Fibroblast of skin of abdomen (primary cell): ENCODE data around the gene FARS2.
"Not testable (repeated sequence)": the region's sequence is repeated elsewhere in the genome, so short reads cannot be mapped to it uniquely, and the experiment has no call there.

Experiments
- DNase-seq: peaks from one replicate; pipeline ENCODE4 v3.0.0-alpha.2; 2013

Gene FARS2

GRCh38 chr6:5767471-5767870, 506.2 kb downstream of the FARS2 start:
- DNase-seq: no peak

- no peak for DNase-seq
These were observed 509.9 kb downstream of the FARS2 start for GRCh38 chr6:5771211-5771610.

GRCh38 chr6:5771759-5772390, 510.6 kb downstream of the FARS2 start:
- no peak for DNase-seq

GRCh38 chr6:5772408-5773120, 511.3 kb downstream of the FARS2 start:
- no peak for DNase-seq

- DNase-seq: no peak
These were observed 514.8 kb downstream of the FARS2 start for GRCh38 chr6:5776104-5776503.

GRCh38 chr6:5776706-5777390, 515.5 kb downstream of the FARS2 start:
- no peak for DNase-seq

GRCh38 chr6:5778317-5778857, 517.1 kb downstream of the FARS2 start:
- DNase-seq: no peak

GRCh38 chr6:5778906-5779305, 517.6 kb downstream of the FARS2 start:
- no peak for DNase-seq

GRCh38 chr6:5781019-5781418, 519.7 kb downstream of the FARS2 start:
- DNase-seq: no peak

- no peak for DNase-seq
These were observed 520.7 kb downstream of the FARS2 start for GRCh38 chr6:5781966-5782556.

GRCh38 chr6:5782783-5783547, 521.7 kb downstream of the FARS2 start:
- DNase-seq: no peak

GRCh38 chr6:5783584-5784089, 522.3 kb downstream of the FARS2 start:
- DNase-seq: no peak

- DNase-seq: no peak
These were observed 523.9 kb downstream of the FARS2 start for GRCh38 chr6:5785249-5785648.

- DNase-seq: peak; percentile 66
These were observed 525.1 kb downstream of the FARS2 start for GRCh38 chr6:5786321-5786968.

GRCh38 chr6:5786969-5787720, 525.8 kb downstream of the FARS2 start:
- no peak for DNase-seq

GRCh38 chr6:5789426-5789825, 528.1 kb downstream of the FARS2 start:
- DNase-seq: not testable (repeated sequence)

GRCh38 chr6:5796555-5796954, 535.2 kb downstream of the FARS2 start:
- not testable (repeated sequence) for DNase-seq

GRCh38 chr6:5806406-5806805, 545.1 kb downstream of the FARS2 start:
- DNase-seq: not testable (repeated sequence)

- DNase-seq: no peak
These were observed 548.1 kb downstream of the FARS2 start for GRCh38 chr6:5809450-5809849.

- DNase-seq: no peak
These were observed 550.7 kb downstream of the FARS2 start for GRCh38 chr6:5811997-5812396.

- DNase-seq: no peak
These were observed 552.3 kb downstream of the FARS2 start for GRCh38 chr6:5813625-5814027.
